Measurements from ENCODE around the gene KCNG2.
A peak's percentile ranks its signal among the peaks of the same experiment; 100 is the strongest.

KCNG2 gene

DNA sequence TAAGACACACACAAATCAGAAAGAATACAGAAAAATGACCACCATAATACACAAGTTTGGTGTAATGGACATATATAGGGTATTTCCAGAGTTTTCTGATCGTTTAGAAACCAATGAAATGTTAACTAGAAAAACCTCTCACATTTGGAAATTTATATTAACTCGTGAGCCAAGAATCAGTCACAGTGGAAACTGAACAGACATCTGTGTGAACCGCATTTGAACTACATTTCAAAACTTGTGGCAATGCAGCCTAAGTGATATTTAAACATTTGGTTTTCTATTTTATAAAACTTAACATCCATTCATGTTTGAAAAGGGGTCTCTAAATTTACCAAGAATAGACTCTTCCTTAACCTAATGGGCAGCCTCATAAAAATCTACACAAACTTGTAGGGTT is 29.0 kb upstream of the KCNG2 start:
- DNase-seq (ENCODE audit: low spot score), result no peak

DNA sequence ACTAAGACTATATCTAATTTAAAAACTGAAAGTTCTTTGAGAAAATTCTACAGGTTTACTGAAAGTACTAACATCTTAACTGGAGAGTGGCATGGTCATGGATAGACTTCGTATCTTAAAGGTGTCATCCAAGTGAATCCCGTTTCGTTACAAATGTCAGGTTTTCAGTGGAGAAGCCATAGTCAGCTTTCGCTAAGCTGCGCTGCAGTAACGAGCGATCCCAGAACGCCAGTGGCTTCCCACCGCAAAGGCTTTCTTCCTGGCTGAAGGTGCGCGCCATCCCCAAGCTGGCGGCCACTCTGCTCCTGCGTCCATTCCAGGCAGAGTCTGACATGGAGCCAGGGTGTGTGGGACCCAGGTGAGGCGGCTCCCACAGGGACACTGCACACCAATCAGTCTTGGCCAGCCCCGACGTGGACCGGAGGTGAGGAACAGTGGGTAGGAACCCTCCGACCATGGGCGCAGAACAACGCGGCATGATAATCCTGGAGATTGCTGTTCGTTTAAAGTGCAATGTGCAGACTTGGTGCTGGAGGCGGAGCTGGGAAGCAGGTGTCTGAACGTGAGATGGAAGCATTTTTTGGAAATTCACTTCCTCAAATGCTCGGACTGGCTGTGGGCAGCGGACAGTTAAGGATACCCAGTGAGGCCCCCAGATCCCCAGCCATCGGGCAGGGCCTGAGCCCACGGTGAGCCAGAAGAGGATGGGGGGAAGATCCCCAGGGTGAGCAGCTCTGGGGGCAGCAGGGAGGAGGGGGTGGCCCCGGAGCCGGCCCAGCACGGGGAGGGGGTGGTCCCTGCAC is 27.8 kb upstream of the KCNG2 start:
- no peak for DNase-seq (ENCODE audit: low spot score)

DNA sequence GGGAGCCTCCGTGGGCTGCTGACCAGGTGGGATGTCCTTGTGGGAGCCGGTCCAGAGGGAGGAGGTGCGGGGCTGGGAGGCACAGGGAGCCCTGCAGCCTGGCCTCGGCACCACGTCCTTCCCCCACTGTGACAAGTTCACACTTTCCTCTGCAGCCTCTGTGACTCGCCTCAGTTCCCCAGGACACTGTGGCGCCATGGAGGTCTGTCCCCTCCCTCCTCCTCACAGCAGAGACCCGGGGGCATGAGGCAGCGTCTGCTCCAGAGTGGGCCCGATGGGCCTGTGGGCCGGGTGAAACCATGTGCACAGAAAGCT is 27.3 kb upstream of the KCNG2 start:
- no peak for DNase-seq (ENCODE audit: low spot score)

DNA sequence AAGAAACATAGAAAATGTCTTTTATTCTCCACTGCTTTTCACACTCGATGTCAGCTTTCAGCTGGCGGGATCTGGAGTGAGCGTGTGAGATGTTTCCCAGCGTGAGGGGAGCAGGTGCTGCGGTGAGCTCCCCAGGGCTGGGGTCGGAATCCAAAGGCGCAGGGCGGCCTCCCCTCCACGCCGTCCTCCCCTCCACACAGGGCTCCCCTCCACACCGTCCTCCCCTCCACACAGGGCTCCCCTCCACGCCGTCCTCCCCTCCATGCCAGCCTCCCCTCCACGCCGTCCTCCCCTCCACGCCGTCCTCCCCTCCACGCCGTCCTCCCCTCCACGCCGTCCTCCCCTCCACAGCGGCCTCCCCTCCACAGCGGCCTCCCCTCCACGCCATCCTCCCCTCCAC is 26.9 kb upstream of the KCNG2 start:
- no peak for DNase-seq (ENCODE audit: low spot score)

DNA sequence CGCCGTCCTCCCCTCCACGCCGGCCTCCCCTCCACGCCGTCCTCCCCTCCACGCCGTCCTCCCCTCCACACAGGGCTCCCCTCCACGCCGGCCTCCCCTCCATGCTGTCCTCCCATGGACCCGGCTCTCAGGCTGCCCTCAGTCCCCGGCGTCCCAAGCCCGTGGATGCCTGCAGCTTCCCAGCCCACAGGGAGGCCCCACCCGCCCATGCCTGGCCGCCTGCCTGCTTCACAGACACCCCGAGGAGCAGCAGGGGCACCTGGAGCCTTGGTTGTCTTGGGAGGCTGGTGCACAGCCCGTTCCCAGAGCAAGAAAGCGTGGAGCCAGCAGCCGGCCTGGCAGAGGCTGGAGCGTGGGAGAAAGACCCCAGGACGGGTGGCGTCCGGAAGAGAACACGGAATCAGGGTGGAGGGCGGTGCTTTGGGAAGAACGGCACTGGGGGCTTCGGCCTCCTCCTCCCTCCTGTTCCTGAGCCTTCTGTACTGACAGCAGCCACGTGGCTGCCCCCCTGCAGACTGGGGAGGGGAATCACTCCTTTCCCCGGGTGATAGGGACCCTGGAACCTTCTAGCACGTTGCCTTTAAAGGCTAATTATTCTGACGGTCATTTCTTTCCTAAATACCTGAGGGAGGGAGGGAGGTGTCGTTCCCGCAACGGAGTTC is 26.2 kb upstream of the KCNG2 start:
- no peak for DNase-seq (ENCODE audit: low spot score)

DNA sequence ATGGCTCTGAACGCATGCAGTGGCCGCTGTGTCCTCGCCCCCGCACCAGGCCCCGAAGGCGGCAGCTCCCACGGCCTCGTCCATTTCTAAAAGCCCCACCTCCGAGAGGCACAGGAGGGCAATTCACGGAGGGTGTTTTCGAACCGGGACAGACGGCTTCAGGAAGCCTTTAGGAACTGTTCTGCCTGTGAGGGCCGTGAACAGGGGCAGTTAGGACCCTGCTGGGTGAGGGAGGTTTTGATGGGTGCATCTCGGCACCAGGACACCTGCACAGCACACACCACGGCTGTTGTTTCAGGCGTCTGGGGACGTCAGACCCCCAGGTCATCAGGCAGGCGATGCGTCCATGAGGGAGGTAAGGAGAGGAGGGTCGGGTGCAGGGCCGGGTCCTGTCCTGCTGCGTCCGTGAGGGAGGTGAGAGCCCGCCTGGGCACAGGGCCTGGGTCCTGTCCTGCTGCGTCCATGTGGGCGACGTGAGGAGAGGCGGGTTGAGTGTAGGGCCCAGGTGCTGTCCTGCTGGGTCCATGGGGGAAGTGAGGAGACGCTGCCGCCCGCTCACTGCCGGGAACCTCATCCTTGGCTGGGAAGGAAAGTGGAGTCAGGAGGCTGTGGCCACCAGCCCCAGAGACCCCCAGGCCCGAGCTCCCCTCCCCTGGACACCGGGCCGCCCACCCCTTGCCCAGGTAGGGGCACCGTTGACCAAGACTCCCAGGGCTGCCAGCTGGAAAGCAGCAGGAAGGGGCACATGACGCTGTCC is 25.5 kb upstream of the KCNG2 start:
- no peak for DNase-seq (ENCODE audit: low spot score)

DNA sequence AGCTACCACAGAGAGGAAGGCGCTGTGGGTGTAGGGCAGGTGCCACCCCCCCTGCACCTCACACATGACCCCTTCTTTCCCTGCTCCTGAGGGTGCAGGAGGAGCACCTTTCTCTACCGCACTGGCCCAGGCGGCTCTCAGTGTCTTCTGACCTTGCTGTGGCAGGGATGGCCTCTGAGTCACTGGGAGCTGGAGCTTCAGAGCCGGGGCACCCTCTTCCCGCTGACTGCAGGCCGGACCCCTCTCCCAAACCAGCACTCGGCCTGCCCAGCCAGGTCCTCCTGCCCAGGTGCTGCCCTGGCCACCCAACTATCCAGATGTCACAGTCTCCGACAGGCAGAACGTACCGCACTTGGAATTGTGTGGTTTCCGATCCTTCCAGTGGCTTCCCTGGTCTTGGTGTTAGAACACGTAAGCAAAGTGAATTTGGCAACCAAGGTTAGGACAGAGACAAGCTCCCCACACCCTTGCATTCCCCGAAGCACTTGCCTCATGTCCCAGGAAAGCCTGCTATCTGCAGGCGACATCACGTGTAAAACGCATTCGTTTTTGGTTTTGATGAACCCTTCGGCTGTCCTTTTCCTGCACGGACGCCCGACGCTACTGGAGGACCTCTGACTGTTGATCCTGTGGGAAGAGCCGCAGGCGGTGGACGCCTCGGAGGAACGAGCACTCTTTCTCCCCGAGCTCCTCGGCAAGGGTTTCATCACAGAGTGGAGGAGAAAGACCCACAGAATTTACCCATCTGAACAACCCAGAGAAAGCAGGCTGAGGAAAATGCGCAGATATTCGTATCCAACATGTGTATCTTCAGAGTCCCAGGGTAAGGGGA is 24.7 kb upstream of the KCNG2 start:
- no peak for DNase-seq (ENCODE audit: low spot score)

DNA sequence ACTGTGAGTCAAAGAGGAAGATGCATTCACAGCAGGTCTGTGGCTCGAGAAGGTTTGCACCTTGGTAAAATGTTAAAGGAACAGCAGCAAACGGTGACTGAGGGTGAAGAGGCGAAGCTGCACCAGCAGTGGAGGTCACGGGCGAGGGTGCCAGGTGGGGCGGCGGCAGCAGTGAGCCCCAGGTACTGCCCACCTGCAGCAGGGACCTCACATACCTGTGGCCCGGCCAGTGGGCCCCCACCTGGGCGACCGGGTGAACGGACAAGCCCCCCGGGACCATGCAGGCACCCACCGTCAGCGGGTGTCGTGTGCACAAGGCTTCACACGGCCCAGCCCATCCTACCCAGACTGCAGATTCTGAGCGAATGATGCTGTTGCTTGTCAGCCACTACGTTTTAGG is 23.6 kb upstream of the KCNG2 start:
- DNase-seq (ENCODE audit: low spot score), result no peak

DNA sequence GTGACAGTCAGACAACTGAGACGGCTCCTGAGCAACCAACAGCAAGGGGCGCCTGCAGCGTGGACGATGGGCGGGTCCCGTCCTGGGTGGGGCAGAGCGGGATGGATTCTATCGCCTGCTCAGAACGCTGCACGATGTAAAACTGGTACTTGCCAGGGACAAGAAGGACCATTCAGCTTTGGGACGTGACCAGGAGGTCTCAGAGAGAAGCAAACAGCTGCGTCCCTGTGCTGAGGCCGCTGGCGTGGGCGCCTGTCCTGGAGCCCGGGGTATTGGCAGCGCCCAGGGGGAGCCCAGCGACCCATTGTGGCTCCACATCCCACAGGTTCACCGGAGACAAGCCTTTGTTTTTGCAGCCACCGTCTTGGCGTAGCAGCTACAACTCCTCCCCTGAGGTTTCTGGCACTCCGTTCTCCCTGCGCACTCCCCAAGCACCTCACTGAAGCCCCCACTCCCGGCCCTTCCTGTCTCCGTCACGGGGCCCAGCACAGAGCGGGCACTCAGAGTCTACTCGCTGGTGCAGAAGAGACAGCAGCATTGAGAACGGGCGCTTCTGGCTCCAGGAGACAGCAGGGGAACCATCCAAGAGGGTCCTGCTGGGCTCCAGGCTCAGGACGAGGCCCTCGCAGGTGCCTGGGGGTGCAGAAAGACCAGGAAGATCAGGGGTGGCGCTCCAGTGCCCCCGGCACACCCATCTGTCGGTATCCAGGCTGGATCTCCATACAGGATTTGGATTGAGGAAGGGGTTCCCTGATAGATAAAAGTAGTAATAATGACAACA is 22.1 kb upstream of the KCNG2 start:
- no peak for DNase-seq (ENCODE audit: low spot score)

DNA sequence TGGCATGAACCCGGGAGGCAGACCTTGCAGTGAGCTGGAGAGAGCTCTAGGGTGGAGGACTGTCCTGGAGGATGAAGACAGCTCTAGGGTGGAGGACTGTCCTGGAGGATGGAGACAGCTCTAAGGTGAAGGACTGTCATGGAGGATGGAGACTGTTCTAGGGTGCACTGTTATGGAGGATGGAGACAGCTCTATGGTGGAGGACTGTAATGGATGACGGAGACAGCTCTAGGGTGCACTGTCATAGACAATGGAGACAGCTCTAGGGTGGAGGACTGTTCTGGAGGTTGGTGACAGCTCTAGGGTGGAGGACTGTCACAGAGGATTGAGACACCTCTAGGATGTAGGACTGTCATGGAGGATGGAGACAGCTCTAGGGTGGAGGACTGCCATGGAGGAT is 21.1 kb upstream of the KCNG2 start:
- DNase-seq (ENCODE audit: low spot score), result no peak

DNA sequence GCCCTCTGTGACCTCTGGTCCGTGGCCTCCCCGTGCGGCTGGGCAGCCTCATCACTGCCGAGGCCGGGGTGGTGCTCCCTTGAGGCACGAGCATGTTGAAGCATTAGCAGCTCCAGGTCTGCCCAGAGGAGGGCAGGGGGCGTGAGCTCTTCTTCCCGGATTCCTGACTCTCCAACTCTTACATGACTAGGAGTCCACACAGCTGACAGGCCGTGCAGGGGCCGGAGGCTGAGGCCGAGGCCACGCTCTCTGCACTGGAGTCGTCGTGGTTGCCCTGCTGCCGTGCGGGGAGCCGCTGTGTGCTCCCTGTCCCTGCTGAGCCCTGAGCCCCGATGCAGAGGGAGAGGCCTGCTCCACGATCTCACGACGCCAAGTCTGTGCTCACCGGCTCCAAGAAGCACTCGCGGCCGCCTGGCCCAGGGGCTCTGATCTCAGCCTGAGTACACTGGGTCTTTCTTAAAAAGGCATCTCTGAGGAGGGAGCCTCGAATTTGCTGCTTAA is 19.4 kb upstream of the KCNG2 start:
- no peak for DNase-seq (ENCODE audit: low spot score)

DNA sequence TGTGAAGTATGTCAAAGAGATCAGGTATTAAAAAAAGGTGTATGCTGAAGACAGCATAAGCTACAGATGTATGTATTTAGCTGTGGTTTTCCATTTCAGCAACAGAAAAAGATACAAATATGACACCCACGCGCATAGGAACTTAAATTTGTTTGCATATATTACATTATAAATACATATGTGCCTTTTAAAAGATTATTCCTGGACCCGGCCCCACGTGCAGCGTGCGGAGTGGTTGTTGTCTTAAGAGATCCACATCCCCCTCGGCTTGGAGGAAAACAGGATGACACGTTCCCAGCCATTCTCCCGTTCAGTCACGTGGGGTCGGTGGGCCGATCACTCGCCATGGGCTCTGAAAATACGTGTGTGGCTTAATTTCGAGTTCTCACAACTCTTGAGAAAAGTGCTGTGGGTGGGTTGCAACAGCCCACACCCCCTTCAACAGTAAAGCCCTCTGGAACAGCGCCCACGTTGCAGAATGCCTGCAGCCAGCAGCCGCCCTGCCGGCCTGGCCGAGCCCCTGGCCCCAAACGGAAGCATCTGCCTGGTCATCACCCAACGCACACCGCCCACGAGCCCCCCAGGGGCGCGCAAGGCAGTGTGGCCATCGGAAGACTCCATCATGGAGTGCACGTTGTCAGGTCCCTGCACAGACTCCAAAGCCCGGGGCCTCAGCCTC is 18.6 kb upstream of the KCNG2 start:
- DNase-seq (ENCODE audit: low spot score), result no peak

DNA sequence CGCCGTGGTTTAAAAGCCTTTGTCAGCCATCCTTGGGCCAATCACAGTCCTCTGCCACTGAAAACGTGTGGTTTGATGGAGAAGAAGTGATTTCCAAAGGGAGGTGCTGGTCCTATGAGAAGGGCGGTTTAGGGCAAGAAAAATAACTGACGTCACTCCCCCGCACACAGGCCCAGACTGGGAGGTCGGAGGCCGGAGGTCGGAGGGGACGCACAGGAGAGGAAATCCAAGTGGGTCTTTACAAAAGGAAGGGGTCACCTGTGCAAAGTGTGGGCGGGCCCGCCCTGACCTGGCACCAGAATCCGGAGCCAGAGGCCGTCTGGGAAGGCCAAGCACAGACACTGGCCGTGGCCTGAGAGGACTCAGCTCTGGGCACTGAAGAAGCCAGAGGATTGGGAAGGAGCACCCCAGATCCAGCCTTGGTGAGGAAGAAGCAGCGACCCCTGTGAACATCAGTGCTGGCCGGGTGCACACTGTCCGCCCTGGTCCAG is 18.0 kb upstream of the KCNG2 start:
- DNase-seq (ENCODE audit: low spot score), result no peak

DNA sequence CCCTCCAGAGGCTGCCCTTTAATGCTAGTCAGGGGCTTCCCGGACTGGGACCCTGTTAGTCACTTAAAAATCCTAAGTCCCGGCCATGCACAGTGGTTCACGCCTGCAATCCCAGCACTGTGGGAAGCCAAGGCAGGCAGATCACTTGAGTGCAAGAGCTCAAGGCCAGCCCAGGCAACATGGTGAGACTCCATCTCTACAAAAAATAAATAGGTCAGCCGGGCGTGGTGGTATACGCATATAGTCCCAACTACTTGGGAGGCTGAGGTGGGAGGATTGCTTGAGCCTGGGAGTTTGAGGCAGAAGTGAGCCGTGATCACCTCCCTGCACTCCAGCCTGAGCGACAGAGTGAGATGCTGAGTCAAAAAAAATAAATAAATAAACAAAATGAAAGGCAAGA is 17.2 kb upstream of the KCNG2 start:
- DNase-seq (ENCODE audit: low spot score), result no peak

DNA sequence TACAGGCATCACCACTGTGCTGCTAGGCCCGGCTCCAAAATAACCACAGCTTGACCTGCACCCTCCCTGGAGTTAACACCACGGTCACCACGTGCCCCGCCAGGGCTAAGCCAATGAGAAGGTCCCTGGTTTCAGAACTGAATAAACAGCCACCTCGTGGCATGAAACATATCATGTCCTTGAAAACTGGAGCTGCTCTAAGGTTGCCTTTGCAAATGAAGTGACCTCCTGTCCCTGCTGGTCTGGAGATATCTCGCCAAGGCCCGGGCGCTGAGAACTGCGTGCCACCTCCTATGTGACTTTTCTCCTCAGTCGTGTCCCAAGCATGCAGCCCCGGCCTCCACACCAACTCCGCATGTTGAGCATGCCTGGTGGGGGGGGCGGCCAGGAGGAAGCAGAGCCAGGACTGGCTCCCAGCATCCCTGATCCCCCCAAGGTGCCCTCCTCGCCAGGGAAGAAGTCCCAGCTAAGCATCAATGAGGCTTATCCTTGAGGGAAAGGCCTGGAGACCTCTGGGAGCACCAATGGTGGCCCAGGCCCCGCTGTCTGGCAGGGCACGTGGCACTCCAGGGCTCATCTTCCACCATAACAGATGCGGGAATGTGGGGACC is 16.3 kb upstream of the KCNG2 start:
- no peak for DNase-seq (ENCODE audit: low spot score)

DNA sequence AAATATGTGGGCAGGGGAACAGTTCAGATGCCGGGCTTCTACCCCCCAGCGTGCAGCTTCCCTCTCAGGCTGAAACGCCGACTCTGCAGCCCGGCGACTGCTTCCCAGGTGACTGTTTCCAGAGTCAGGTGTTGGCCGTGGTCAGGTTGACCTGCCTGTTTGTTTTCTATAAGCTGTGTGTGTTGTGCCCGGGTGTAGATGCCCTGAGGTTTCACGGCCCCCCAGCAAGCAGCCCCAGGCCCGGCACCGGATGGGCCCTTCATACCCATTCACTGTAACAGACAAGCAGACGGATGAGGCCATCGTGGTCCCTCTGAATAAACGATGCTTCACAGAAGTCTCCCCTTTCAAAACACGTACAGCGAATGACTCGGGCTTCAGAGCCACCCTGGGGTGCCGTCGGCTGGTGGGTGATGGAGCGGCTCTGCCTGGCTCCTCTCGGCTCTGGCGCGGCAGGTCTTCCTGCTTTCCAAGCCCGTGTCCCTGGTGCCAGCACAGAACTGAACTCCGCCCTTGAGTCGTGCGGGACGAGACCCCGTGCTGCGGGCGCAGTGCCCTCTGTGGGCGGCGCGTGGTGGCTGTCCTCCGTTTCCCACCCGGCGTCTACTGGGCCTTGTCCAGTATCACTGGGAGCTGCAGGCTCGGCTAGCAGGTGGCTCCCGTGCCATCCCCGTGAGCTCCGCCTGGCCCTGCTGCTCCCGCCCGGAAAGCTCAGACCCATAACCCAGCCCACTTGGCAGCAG is 15.0 kb upstream of the KCNG2 start:
- DNase-seq (ENCODE audit: low spot score), result no peak

DNA sequence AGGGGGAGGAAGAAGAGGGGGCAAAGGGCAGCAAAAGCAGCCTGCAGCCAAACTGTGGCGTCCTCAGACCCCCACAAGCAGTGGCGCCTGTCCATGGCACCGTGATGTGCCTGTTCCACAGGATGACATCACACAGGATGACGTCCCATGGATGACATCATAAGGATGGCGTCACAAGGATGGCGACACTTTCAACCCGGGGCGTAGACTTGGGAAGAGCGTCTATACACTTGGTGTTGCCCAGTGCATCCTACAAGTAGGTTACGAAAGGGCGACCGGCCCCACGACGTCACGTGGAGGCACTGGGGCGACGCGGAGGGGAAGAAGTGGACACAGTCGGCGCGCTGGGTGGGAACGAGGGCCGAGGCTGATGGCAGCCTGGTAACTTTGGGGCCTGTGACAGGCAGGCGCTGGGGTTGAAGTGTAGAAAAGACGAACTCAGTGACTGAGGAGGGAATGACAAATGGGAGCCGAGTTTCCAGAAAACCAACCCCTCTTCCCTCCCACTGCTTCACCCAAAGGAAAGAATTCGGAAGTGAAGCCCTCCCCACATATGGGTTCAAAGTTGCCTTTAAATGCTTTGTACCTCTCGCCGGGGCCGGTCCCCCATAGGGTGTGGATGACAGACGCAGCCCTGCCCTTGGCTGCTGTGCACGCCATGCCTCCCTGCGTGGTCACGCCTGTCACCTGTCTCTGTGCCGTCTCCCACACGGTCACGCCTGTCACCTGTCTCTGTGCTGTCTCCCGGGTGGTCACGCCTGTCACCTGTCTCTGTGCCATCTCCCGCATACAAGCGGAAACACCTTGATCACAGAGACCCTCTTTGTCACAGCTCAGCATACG is 13.4 kb upstream of the KCNG2 start:
- peak; percentile 23 for DNase-seq (ENCODE audit: low spot score)

DNA sequence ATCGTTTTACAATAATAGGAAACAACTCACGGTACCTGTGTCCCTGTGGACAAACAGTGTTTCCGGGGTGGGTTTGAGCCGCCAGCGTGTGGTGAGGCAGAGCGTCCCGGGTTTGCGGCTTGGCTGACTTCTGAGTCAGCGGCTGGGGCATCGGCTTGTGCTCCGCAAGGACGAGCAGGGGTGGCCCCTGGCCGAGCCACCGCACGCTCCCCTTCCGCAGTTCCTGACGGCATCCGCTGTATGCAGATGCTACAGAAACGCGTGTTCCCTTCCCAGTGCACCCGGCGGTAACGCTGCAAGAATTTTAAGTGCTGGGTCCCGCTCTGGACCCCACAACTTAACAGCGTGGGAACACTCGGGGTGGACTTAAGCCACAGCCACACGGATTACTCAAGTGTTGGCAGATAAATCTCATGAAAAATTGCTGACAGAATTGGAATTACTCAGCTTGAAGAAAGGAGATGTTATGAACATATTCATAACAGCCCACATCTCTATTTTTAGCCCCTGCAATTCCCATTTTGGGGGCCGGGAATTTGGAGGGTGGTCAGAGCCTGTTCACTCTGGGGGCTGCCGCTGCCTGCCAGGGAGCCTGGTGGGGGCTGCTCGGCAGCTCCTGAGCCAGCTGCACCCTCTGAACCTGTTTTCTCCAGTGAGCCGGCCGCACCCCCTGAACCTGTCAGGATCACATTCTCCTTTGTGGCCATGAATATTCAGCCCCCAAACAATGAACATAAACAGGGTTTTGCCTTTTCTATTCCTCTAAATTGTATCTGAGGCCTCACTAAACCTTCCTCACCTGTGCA is 12.6 kb upstream of the KCNG2 start:
- DNase-seq (ENCODE audit: low spot score), result peak; percentile 59
